ENCODE results near the gene NAGS.
"Not testable (repeated sequence)": the region's sequence is repeated elsewhere in the genome, so short reads cannot be mapped to it uniquely, and the experiment has no call there.

The NAGS gene

GRCh38 chr17:44007346-44008204, 3.2 kb downstream of the NAGS start:
- DNase-seq: no peak

GRCh38 chr17:44008205-44008909, 3.9 kb downstream of the NAGS start:
- DNase-seq: no peak

- no peak for DNase-seq
Observed at GRCh38 chr17:44010966-44011647, 6.7 kb downstream of the NAGS start.

GRCh38 chr17:44011876-44012275, 7.5 kb downstream of the NAGS start:
- DNase-seq: no peak

- DNase-seq: no peak
Observed at GRCh38 chr17:44012391-44012790, 8.0 kb downstream of the NAGS start.

- DNase-seq: no peak
Observed at GRCh38 chr17:44012874-44013273, 8.5 kb downstream of the NAGS start.

- DNase-seq: no peak
Observed at GRCh38 chr17:44014133-44014436, 9.7 kb downstream of the NAGS start.

- DNase-seq: peak in 1 of 2 experiments; percentile 64
Observed at GRCh38 chr17:44014437-44015172, 10.2 kb downstream of the NAGS start, which contains the start of gene TMEM101. TSS of gene TMEM101 (minus strand) at chr17:44014963. CDS start at chr17:44014952, 11 bp downstream.

- not testable (repeated sequence) for DNase-seq
Observed at GRCh38 chr17:44021227-44021626, 16.8 kb downstream of the NAGS start.

- DNase-seq: no peak
Observed at GRCh38 chr17:44022246-44022645, 17.8 kb downstream of the NAGS start.

GRCh38 chr17:44023545-44024270, 19.3 kb downstream of the NAGS start:
- no peak for DNase-seq

- DNase-seq: peak; percentile 48 to 89
Observed at GRCh38 chr17:44024271-44024663, 19.8 kb downstream of the NAGS start.

- no peak for DNase-seq
Observed at GRCh38 chr17:44024853-44025252, 20.4 kb downstream of the NAGS start.

GRCh38 chr17:44029736-44030135, 25.3 kb downstream of the NAGS start:
- DNase-seq: no peak

GRCh38 chr17:44030482-44030881, 26.1 kb downstream of the NAGS start:
- no peak for DNase-seq

GRCh38 chr17:44033861-44034408, 29.5 kb downstream of the NAGS start:
- DNase-seq: no peak

- DNase-seq: not testable (repeated sequence)
Observed at GRCh38 chr17:44034688-44035087, 30.3 kb downstream of the NAGS start.

GRCh38 chr17:44037471-44037870, 33.0 kb downstream of the NAGS start:
- no peak for DNase-seq

GRCh38 chr17:44038604-44039011, 34.2 kb downstream of the NAGS start:
- peak in 1 of 2 experiments; percentile 10 for DNase-seq

- DNase-seq: no peak
Observed at GRCh38 chr17:44039829-44040635, 35.6 kb downstream of the NAGS start.

- no peak for DNase-seq
Observed at GRCh38 chr17:44043272-44043696, 38.9 kb downstream of the NAGS start.
